Osteocyte (in vitro differentiated cells): Measurements from ENCODE around the gene HCFC1. TPM values are rescaled to one million over a fixed set of nuclear protein-coding genes. Genes with fewer than 3 reads are reported as not detected.

Experiments used
- DNase-seq: peaks from one replicate; pipeline ENCODE4 v3.0.0; 2021; ENCODE audit warnings: mixed read lengths; ENCODE audit not compliant: unreplicated experiment; ENCODE audit errors: extremely low spot score
- H3K27ac Mint-ChIP-seq: one replicate; pipeline ENCODE4 v1.8.0; 2021; ENCODE audit warnings: mild to moderate bottlenecking, mixed read lengths; ENCODE audit not compliant: unreplicated experiment
- H3K27me3 Mint-ChIP-seq: one replicate; pipeline ENCODE4 v1.8.0; 2021; ENCODE audit warnings: mixed read lengths; ENCODE audit not compliant: unreplicated experiment
- H3K36me3 Mint-ChIP-seq: one replicate; pipeline ENCODE4 v1.8.0; 2021; ENCODE audit warnings: mixed read lengths; ENCODE audit not compliant: unreplicated experiment
- H3K4me1 Mint-ChIP-seq: one replicate; pipeline ENCODE4 v1.8.0; 2021; ENCODE audit warnings: mixed read lengths; ENCODE audit not compliant: unreplicated experiment
- H3K4me3 Mint-ChIP-seq: one replicate; pipeline ENCODE4 v1.8.0; 2021; ENCODE audit warnings: mild to moderate bottlenecking, moderate library complexity, mixed read lengths; ENCODE audit not compliant: unreplicated experiment
- H3K9me3 Mint-ChIP-seq: one replicate; pipeline ENCODE4 v1.8.0; 2021; ENCODE audit warnings: mixed read lengths; ENCODE audit not compliant: unreplicated experiment
- total RNA-seq: library from RNA; stranded (reverse); gene quantifications from 2 replicates; pipeline ENCODE4 v1.2.1, GENCODE V29; 2021
- TF ChIP-seq, protein P1 (sequence below): fragments of 200-600 bp; sonication (generic); IDR thresholded peaks from 2 replicates; pipeline ENCODE4 v1.5.0; 2021; ENCODE audit warnings: antibody characterized with exemption, mild to moderate bottlenecking, moderate library complexity

HCFC1 gene
- total RNA-seq, 1 donor from 2014 or later, result 74.8 TPM

DNA sequence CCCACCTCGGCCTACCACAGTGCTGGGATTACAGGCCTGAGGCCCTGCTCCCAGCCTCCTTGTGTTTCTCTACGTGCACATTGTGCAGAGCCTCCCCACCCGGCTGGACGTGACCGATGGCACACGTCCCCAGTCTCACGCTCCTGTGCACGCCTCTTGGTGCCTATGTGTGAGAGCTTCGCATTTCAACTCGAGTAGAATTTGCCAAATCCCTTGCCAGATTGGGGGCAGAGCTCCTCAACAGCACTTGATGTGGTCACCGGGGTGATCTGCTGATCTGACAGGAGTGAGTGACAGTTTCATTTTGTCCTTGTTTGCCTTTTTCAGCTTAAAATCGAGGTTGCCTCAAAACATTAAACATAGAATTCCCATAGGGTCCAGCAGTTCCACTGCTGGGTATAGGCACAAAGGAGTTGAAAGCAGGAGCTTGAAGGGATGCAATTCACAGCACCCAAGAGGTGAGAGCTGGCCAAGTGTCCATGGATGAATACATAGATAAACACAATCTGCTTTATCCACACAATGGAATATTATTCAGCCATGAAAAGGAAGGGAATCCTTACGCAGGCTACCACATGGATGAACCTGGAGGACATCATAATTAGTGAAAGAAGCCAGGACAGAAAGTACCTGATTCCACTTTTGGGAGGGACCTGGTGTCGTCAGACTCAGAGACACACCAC lies 18.5 kb upstream of the HCFC1 start:
- Mint-ChIP-seq H3K4me1 (peaks cover 10% of the 10 kb centered on the region), H3K27ac (no peak overlapping the region), H3K4me3 (no peak overlapping the region), H3K27me3 (no peaks in the 10 kb centered on the region), H3K9me3 (no peaks in the 10 kb centered on the region), H3K36me3 (no peaks in the 10 kb centered on the region)
- TF ChIP-seq, protein P1, sequence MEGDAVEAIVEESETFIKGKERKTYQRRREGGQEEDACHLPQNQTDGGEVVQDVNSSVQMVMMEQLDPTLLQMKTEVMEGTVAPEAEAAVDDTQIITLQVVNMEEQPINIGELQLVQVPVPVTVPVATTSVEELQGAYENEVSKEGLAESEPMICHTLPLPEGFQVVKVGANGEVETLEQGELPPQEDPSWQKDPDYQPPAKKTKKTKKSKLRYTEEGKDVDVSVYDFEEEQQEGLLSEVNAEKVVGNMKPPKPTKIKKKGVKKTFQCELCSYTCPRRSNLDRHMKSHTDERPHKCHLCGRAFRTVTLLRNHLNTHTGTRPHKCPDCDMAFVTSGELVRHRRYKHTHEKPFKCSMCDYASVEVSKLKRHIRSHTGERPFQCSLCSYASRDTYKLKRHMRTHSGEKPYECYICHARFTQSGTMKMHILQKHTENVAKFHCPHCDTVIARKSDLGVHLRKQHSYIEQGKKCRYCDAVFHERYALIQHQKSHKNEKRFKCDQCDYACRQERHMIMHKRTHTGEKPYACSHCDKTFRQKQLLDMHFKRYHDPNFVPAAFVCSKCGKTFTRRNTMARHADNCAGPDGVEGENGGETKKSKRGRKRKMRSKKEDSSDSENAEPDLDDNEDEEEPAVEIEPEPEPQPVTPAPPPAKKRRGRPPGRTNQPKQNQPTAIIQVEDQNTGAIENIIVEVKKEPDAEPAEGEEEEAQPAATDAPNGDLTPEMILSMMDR, result no peak
- DNase-seq, result no peak

DNA sequence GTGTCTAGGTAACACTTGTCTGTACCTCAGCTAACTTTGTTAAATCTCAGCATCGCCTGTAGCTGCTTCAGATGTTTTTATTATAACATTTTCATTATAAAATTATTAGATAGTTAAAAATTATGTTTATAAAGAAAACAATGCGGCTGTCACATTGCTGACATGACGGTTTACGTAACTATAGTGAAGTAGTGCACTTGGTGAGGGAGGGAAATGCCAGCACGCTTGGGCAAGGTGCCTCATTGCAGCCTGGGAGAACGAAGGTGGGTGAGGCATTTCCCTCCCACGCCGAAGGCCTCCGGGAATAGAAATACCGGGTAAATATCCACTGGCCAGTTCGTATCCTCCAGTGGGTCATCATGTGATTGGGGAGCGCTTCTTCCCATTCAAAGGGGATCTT lies 16.9 kb upstream of the HCFC1 start:
- Mint-ChIP-seq H3K27me3 (no peaks in the 10 kb centered on the region), H3K27ac (no peak overlapping the region), H3K9me3 (no peaks in the 10 kb centered on the region), H3K4me1 (peaks cover 16% of the 10 kb centered on the region), H3K4me3 (no peak overlapping the region), H3K36me3 (no peaks in the 10 kb centered on the region)
- DNase-seq, result no peak
- TF ChIP-seq, protein P1, result no peak

DNA sequence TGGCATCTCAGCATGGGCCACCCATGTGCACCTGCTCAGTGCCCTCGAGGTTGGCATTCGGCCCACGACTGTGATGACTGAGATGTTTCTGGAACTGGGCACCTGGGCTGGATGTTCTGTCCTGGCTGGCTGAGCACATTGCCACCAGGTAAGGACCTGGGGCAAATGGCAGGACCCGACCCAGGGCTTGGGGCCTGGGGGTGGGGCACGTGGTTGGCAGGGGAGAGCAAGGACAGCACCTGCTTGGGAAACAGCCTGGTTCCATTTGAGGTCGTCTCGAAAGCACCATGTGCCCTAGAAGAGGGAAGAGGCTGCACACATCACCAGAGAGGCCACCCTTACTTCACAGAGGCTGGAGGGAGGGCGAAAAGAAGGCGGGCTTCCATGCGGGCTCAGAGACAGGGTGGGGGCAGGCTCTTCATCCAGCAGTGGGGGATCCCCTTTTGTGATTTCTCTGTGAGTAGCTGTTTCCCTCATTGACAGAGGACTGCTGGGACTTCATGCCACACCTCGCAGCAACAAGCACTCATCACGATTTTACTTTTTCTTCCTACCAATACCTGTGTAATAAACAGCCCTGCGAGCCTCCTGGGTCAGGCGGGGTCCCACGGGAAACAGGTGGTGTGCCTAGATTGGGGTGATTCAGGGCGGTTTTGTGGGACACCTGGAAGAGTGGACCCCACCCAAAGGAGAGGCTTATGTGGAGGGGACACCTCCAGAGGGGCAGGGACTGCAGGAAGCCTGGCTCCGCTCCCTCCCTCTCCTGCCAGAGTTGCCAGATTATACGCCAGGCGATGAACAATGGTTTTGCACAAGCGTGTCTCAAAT lies 12.9 kb upstream of the HCFC1 start:
- peak overlapping the region; percentile 93 for H3K27ac Mint-ChIP-seq
- H3K9me3 Mint-ChIP-seq, result no peaks in the 10 kb centered on the region
- H3K4me1 Mint-ChIP-seq, result peaks cover 16% of the 10 kb centered on the region
- TF ChIP-seq, protein P1, result no peak
- H3K27me3 Mint-ChIP-seq, result no peaks in the 10 kb centered on the region
- peaks cover 7% of the 10 kb centered on the region for H3K36me3 Mint-ChIP-seq
- no peak overlapping the region for H3K4me3 Mint-ChIP-seq
- no peak for DNase-seq

DNA sequence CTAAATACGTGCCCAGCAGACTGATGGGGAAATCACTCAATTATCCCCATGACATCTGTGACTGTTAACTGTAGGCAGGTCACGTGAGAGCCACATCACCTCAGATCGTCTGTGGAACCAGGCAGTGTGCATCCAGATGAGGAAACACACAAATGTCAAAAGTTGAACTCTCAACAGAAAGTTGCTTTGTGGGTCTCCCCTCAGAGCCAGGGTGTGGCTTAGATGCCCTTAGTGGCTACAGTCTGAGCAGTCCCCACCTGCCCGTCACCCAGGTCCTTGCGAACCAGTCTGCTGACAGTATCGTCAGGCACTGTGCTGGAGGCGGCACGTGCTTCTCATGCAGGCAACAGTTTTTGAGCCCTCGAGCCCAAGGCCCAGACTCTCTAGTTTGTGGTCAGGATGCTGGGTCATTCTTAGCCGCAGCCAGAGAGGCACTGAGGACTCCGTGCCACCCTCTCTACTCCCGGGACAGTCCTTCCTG lies 11.7 kb upstream of the HCFC1 start:
- Mint-ChIP-seq H3K27ac (no peak overlapping the region), H3K4me3 (no peak overlapping the region), H3K9me3 (no peaks in the 10 kb centered on the region), H3K36me3 (peaks cover 7% of the 10 kb centered on the region), H3K4me1 (peaks cover 16% of the 10 kb centered on the region), H3K27me3 (no peaks in the 10 kb centered on the region)
- TF ChIP-seq, protein P1, result no peak
- no peak for DNase-seq
